H1 (cell line): Measurements from ENCODE around the gene FAAP100. TPM values are rescaled to one million over a fixed set of nuclear protein-coding genes. Genes with fewer than 3 reads are reported as not detected.

Experiments
- CTCF ChIA-PET: fragments of 300-600 bp; sonication (Branson Sonifier 250); formaldehyde crosslinking; loops from one replicate; lab custom pipeline; 2021; ENCODE audit not compliant: partially characterized antibody; lab: Charles Lee
- POLR2A ChIA-PET: fragments of 300-600 bp; sonication (Branson Sonifier 250); formaldehyde crosslinking; loops from one replicate; lab custom pipeline; 2021; ENCODE audit warnings: inconsistent platforms; ENCODE audit not compliant: partially characterized antibody; lab: Charles Lee
- DNase-seq, 2 experiments: peaks; one replicate each; pipeline versions ENCODE4 v3.0.0 to v3.0.0-alpha.2; 2010 to 2022; ENCODE audit warnings: low spot score in 2 of 2, low read depth in 1 of 2, mixed read lengths in 1 of 2
- FAIRE-seq: peaks from 2 replicates; lab custom pipeline; 2011; peaks lifted over from hg19 to GRCh38; lab: Jason Lieb, UNC
- H2AFZ ChIP-seq: 2 replicates; pipeline ENCODE4 v1.8.1; 2012; ENCODE audit warnings: low read length, inconsistent platforms
- H2AK5ac ChIP-seq: 2 replicates; pipeline ENCODE4 v1.6.1; 2013; ENCODE audit warnings: low read depth, low read length
- H2BK120ac ChIP-seq: replicated peaks from 2 replicates; pipeline ENCODE3; 2013; ENCODE audit warnings: low read depth, low read length, inconsistent platforms
- H2BK12ac ChIP-seq: 2 replicates; pipeline ENCODE4 v1.6.1; 2013; ENCODE audit warnings: low read depth, low read length
- H2BK15ac ChIP-seq: 2 replicates; pipeline ENCODE4 v1.6.1; 2013; ENCODE audit warnings: low read length
- H2BK20ac ChIP-seq: 2 replicates; pipeline ENCODE4 v1.6.1; 2013; ENCODE audit warnings: low read length
- H2BK5ac ChIP-seq: 2 replicates; pipeline ENCODE4 v1.6.1; 2013; ENCODE audit warnings: low read depth, low read length
- H3K14ac ChIP-seq: 2 replicates; pipeline ENCODE4 v1.6.1; 2013; ENCODE audit warnings: inconsistent platforms; ENCODE audit not compliant: insufficient read length
- H3K18ac ChIP-seq: 2 replicates; pipeline ENCODE4 v1.6.1; 2013; ENCODE audit warnings: low read length; ENCODE audit errors: extremely low read depth
- H3K23ac ChIP-seq: 2 replicates; pipeline ENCODE4 v1.6.1; 2013; ENCODE audit warnings: inconsistent platforms; ENCODE audit not compliant: insufficient read length
- H3K23me2 ChIP-seq: 2 replicates; pipeline ENCODE4 v1.6.1; 2013; ENCODE audit warnings: low read depth, low read length
- H3K27ac ChIP-seq: 2 replicates; pipeline ENCODE4 v1.6.1; 2011; ENCODE audit warnings: low read depth, low read length, inconsistent platforms
- H3K27me3 ChIP-seq, 4 experiments: replicated peaks in 1 of 4; 1 replicate in 1 of 4; 2 replicates in 3 of 4; pipeline versions ENCODE4 v1.6.1 to v1.8.1; 2011 to 2013; ENCODE audit warnings: low read length in 3 of 4, mild to moderate bottlenecking in 3 of 4, inconsistent platforms in 2 of 4, mixed read lengths in 2 of 4, moderate library complexity in 1 of 4; ENCODE audit not compliant: control insufficient read depth in 3 of 4, insufficient read depth in 3 of 4; ENCODE audit errors: extremely low read depth in 1 of 4
- H3K36me3 ChIP-seq, 4 experiments: 2 replicates each; pipeline versions ENCODE4 v1.6.1 to v1.8.1; 2011 to 2013; ENCODE audit warnings: mild to moderate bottlenecking in 4 of 4, low read length in 3 of 4, moderate library complexity in 2 of 4, control low read depth in 1 of 4, inconsistent platforms in 1 of 4; ENCODE audit not compliant: insufficient read depth in 4 of 4, control insufficient read depth in 2 of 4
- H3K4ac ChIP-seq: replicated peaks from 2 replicates; pipeline ENCODE3; 2013; ENCODE audit warnings: low read length, low read depth, mixed read lengths, inconsistent platforms; ENCODE audit not compliant: insufficient read length
- H3K4me1 ChIP-seq, 4 experiments: replicated peaks in 1 of 4; 1 replicate in 1 of 4; 2 replicates in 3 of 4; pipeline versions ENCODE4 v1.6.1 to v1.8.1; 2011 to 2013; ENCODE audit warnings: low read length in 3 of 4, inconsistent platforms in 2 of 4, mixed read lengths in 1 of 4; ENCODE audit not compliant: insufficient read depth in 4 of 4, control insufficient read depth in 3 of 4
- H3K4me2 ChIP-seq, 2 experiments: 2 replicates each; pipeline versions ENCODE4 v1.6.1 to v1.8.1; 2011 to 2013; ENCODE audit warnings: low read depth in 2 of 2, low read length in 2 of 2, control low read depth in 1 of 2, inconsistent platforms in 1 of 2, mild to moderate bottlenecking in 1 of 2; ENCODE audit not compliant: insufficient read depth in 1 of 2
- H3K4me3 ChIP-seq, 4 experiments: fragments of 200-600, 300-600 bp in 1 of 4; sonication (generic), shearing (Covaris generic), sonication (Bioruptor Twin) in 1 of 4; 2 replicates each; pipeline versions ENCODE4 v1.5.1 to v1.8.1; 2011 to 2016; ENCODE audit warnings: low read length in 4 of 4, low read depth in 3 of 4, control low read depth in 2 of 4, inconsistent platforms in 2 of 4, mild to moderate bottlenecking in 2 of 4, mixed read lengths in 1 of 4, moderate library complexity in 1 of 4; ENCODE audit not compliant: insufficient read depth in 2 of 4; ENCODE audit errors: extremely low read depth in 1 of 4
- H3K56ac ChIP-seq: replicated peaks from 2 replicates; pipeline ENCODE3; 2013; ENCODE audit warnings: low read depth, mild to moderate bottlenecking, mixed read lengths, low read length, inconsistent platforms; ENCODE audit not compliant: insufficient read length
- H3K79me1 ChIP-seq: 2 replicates; pipeline ENCODE4 v1.6.1; 2013; ENCODE audit warnings: low read depth, low read length, control low read depth
- H3K79me2 ChIP-seq, 2 experiments: 2 replicates each; pipeline versions ENCODE4 v1.6.1 to v1.8.1; 2012 to 2013; ENCODE audit warnings: low read length in 2 of 2, mild to moderate bottlenecking in 2 of 2, inconsistent platforms in 1 of 2; ENCODE audit not compliant: insufficient read depth in 2 of 2, control insufficient read depth in 1 of 2
- H3K9ac ChIP-seq, 4 experiments: replicated peaks in 1 of 4; 1 replicate in 1 of 4; 2 replicates in 3 of 4; pipeline versions ENCODE4 v1.6.1 to v1.8.1; 2011 to 2013; ENCODE audit warnings: low read depth in 3 of 4, low read length in 3 of 4, control low read depth in 2 of 4, mild to moderate bottlenecking in 2 of 4, moderate library complexity in 2 of 4, inconsistent platforms in 1 of 4; ENCODE audit errors: extremely low read depth in 1 of 4
- H3K9me3 ChIP-seq, 2 experiments: 2 replicates each; pipeline versions ENCODE4 v1.6.1 to v1.8.1; 2012 to 2013; ENCODE audit warnings: mild to moderate bottlenecking in 2 of 2, moderate library complexity in 2 of 2, control low read depth in 1 of 2, inconsistent platforms in 1 of 2, low read depth in 1 of 2, low read length in 1 of 2, mixed read lengths in 1 of 2; ENCODE audit not compliant: insufficient read depth in 2 of 2
- H4K20me1 ChIP-seq, 2 experiments: replicated peaks in 1 of 2; 2 replicates each; pipeline versions ENCODE3 to v1.8.1; 2011 to 2013; ENCODE audit warnings: inconsistent platforms in 2 of 2, low read length in 2 of 2, mild to moderate bottlenecking in 1 of 2; ENCODE audit not compliant: insufficient read depth in 2 of 2, control insufficient read depth in 1 of 2
- H4K5ac ChIP-seq: 2 replicates; pipeline ENCODE4 v1.6.1; 2013; ENCODE audit warnings: low read length, low read depth, mixed read lengths, inconsistent platforms; ENCODE audit not compliant: insufficient read length
- H4K8ac ChIP-seq: 2 replicates; pipeline ENCODE4 v1.8.0; 2013; ENCODE audit warnings: mild to moderate bottlenecking, moderate library complexity, low read length, inconsistent platforms; ENCODE audit not compliant: insufficient read depth; ENCODE audit errors: extremely low read depth
- H4K91ac ChIP-seq: replicated peaks from 2 replicates; pipeline ENCODE3; 2013; ENCODE audit warnings: low read length, mixed read lengths, inconsistent platforms; ENCODE audit not compliant: insufficient read length
- CREB1 ChIP-seq: IDR thresholded peaks from 2 replicates; pipeline ENCODE4 v1.6.1; 2012; ENCODE audit warnings: inconsistent platforms
- MAFK ChIP-seq: IDR thresholded peaks from 2 replicates; pipeline ENCODE4 v1.6.1; 2012; ENCODE audit warnings: low read depth, mild to moderate bottlenecking, improper control_type of control experiment, low read length
- YY1 ChIP-seq: IDR thresholded peaks from 2 replicates; pipeline ENCODE4 v1.6.1; 2011; ENCODE audit warnings: low read depth, mild to moderate bottlenecking, low read length
- WGBS, 2 experiments: shearing (Covaris generic) in 1 of 2; methylation state at CpG; one replicate each; pipeline versions ENCODE4 v1.1.6 to v1.1.7; 2013 to 2015; ENCODE audit warnings: low lambda C conversion rate in 2 of 2, mixed read lengths in 2 of 2, inconsistent platforms in 1 of 2, low coverage in 1 of 2, missing lambda C conversion rate in 1 of 2; ENCODE audit not compliant: insufficient replicate concordance in 2 of 2, insufficient coverage in 1 of 2, insufficient read length in 1 of 2; ENCODE audit errors: extremely low coverage in 1 of 2, missing lambda C conversion rate in 1 of 2; 5-methylcytosine and 5-hydroxymethylcytosine counted together
- polyA plus RNA-seq, 7 experiments: library from polyadenylated mRNA; depleted of rRNA in 3 of 7; stranded (reverse) in 5 of 7; unstranded in 2 of 7; fragments of >200 nt in 5 of 7; fragments of 200-250 nt in 2 of 7; gene quantifications; 1 replicate in 5 of 7; 2 replicates in 1 of 7; 4 replicates in 1 of 7; pipeline versions ENCODE4 v1.2.1 to v1.2.3, GENCODE V29; 2011 to 2013; ENCODE audit warnings: missing spikeins in 2 of 7, mixed read lengths in 2 of 7
- total RNA-seq: library from RNA; stranded (reverse); fragmentation: NEBNext Ultra II Directional; extraction: Animal tissue kit (Norgen Biotek cat#: 25700); gene quantifications from 2 replicates; pipeline ENCODE4 v1.2.1, GENCODE V29; 2021
- TF ChIP-seq, protein P1 (sequence below): IDR thresholded peaks from 2 replicates; pipeline ENCODE4 v1.6.1; 2011; ENCODE audit warnings: low read length, improper control_type of control experiment

Gene FAAP100
- total and polyA plus RNA-seq, 2 of the 8 experiments (the other 6 are each of a cell fraction or from before 2014, with no cell fraction given), result 23.2 to 41.8 TPM

DNA sequence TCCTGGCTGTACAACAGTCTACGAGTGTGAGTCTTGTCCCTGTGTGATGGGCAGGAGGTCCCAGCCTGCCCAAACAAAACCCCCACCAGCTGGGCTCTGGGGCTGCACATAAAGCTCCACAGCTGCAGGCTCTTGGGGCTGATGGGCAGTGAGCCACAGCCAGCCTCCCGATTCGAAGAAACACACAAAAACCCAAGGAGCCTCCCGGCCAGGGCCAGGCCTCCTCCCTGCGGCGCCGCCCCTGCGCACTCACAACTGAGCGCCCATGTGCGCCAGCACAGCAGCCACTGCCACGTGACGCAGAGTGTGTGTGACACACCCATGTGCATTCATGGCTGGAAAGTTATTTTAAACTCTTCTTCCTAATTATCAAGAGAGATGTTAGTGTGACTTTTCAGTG lies 30.6 kb upstream of the FAAP100 start:
- Histone ChIP-seq H3K4ac (no peak overlapping the region), H2BK20ac (no peak overlapping the region), H2BK120ac (no peak overlapping the region), H3K4me2 (no peak overlapping the region), H2BK15ac (no peak overlapping the region), H2AFZ (no peak overlapping the region), H3K4me3 (no peak overlapping the region), H3K9ac (no peak overlapping the region), H3K4me1 (no peaks in the 10 kb centered on the region), H2AK5ac (no peak overlapping the region), H4K20me1 (peaks cover 7 to 12% of the 10 kb centered on the region in 2 experiments), H3K23ac (no peak overlapping the region), H3K18ac (no peak overlapping the region), H4K91ac (no peak overlapping the region), H4K5ac (no peak overlapping the region), H3K79me1 (no peaks in the 10 kb centered on the region; the same call in 1 of the 2 replicates), H4K8ac (no peak overlapping the region), H3K27ac (no peak overlapping the region), H3K56ac (no peak overlapping the region), H3K9me3 (no peaks in the 10 kb centered on the region), H3K79me2 (no peaks in the 10 kb centered on the region), H3K23me2 (no peaks in the 10 kb centered on the region), H2BK12ac (no peak overlapping the region), H3K27me3 (no peaks in the 10 kb centered on the region), H3K36me3 (peaks cover 7 to 26% (median 24%) of the 10 kb centered on the region in 4 experiments), H2BK5ac (no peak overlapping the region), H3K14ac (no peak overlapping the region)
- CTCF ChIA-PET, result interaction anchor here (5.1 kb wide), 1 partner anchor 18 kb away, joined by 31 read pairs; no protein-coding TSS in a partner anchor
- 94% methylated on average over 12 of the region's 12 CpGs; no CpG with 5 or more reads in 1 of the 2 experiments for WGBS, 2 experiments
- FAIRE-seq, result no peak
- TF ChIP-seq CREB1 (no peak), MAFK (no peak), YY1 (no peak)
- TF ChIP-seq, protein P1, sequence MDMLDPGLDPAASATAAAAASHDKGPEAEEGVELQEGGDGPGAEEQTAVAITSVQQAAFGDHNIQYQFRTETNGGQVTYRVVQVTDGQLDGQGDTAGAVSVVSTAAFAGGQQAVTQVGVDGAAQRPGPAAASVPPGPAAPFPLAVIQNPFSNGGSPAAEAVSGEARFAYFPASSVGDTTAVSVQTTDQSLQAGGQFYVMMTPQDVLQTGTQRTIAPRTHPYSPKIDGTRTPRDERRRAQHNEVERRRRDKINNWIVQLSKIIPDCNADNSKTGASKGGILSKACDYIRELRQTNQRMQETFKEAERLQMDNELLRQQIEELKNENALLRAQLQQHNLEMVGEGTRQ, result no peak
- DNase-seq, result no peak
- POLR2A ChIA-PET, result interaction anchor here (1.1 to 3.1 kb wide), 3 partner anchors 12 to 17 kb away, joined by 3 to 14 read pairs (median 6); no protein-coding TSS in a partner anchor
